K562 (cell line): ENCODE results near the gene GPR153. TPM values are rescaled to one million over a fixed set of nuclear protein-coding genes. Genes with fewer than 3 reads are reported as not detected.

Source experiments
- ARID3B ChIP-seq: fragments of 250-450 bp; sonication (Bioruptor Pico); IDR thresholded peaks from 2 replicates; pipeline ENCODE4 v1.4.0; 2020; ENCODE audit warnings: borderline replicate concordance
- ATF6 ChIP-seq: sonication (generic); formaldehyde crosslinking; IDR thresholded peaks from 2 replicates; pipeline ENCODE4 v1.4.0; 2020; ENCODE audit warnings: mild to moderate bottlenecking, missing genetic modification reagents
- ETV1 ChIP-seq: fragments of 450-650 bp; conservative IDR thresholded peaks from 2 replicates; pipeline ENCODE4 v1.6.1; 2016; ENCODE audit warnings: missing genetic modification characterization, control low read depth, low read depth, missing compliant biosample characterization
- HINFP ChIP-seq: fragments of 450-650 bp; conservative IDR thresholded peaks from 2 replicates; pipeline ENCODE4 v1.6.1; 2016; ENCODE audit warnings: missing genetic modification characterization, low read depth, mild to moderate bottlenecking, control low read depth, missing compliant biosample characterization
- HLTF ChIP-seq: fragments of 450-650 bp; IDR thresholded peaks from 2 replicates; pipeline ENCODE4 v1.6.1; 2016
- NR2C2 ChIP-seq, 2 experiments: fragments of 200-800 bp in 1 of 2; sonication (Bioruptor generic) in 1 of 2; sonication (generic) in 1 of 2; formaldehyde crosslinking in 1 of 2; IDR thresholded peaks; 2 replicates each; pipeline versions ENCODE4 v1.6.1 to v1.8.0; 2016 to 2022; ENCODE audit warnings: mild to moderate bottlenecking in 1 of 2, missing compliant biosample characterization in 1 of 2, missing genetic modification characterization in 1 of 2, missing genetic modification reagents in 1 of 2
- SMARCA4 ChIP-seq: fragments of 450-650 bp; IDR thresholded peaks from 2 replicates; pipeline ENCODE4 v1.6.1; 2016
- TAF15 ChIP-seq: fragments of 200-400 bp; formaldehyde crosslinking; IDR thresholded peaks from 2 replicates; pipeline ENCODE4 v1.6.1; 2017; ENCODE audit warnings: mild to moderate bottlenecking, low read depth, low read length, moderate library complexity
- ZNF263 ChIP-seq: sonication (generic); formaldehyde crosslinking; IDR thresholded peaks from 2 replicates; pipeline ENCODE4 v1.8.0; 2022; ENCODE audit warnings: mild to moderate bottlenecking, missing genetic modification reagents, borderline replicate concordance
- ZNF318 ChIP-seq, 2 experiments: fragments of 450-650 bp; IDR thresholded peaks; 2 replicates each; pipeline ENCODE4 v1.6.1; 2016; ENCODE audit warnings: mild to moderate bottlenecking in 2 of 2, borderline replicate concordance in 1 of 2, low read depth in 1 of 2, moderate library complexity in 1 of 2
- ZNF511 ChIP-seq: sonication (generic); formaldehyde crosslinking; IDR thresholded peaks from 2 replicates; pipeline ENCODE4 v1.8.0; 2022; ENCODE audit warnings: mild to moderate bottlenecking, missing genetic modification reagents
- ZNF75A ChIP-seq: fragments of 450-650 bp; formaldehyde crosslinking; IDR thresholded peaks from 2 replicates; pipeline ENCODE4 v1.4.0; 2020; ENCODE audit warnings: mild to moderate bottlenecking
- ZSCAN29 ChIP-seq: fragments of 450-650 bp; IDR thresholded peaks from 2 replicates; pipeline ENCODE4 v1.6.1; 2017
- polyA plus RNA-seq, 8 experiments: library from polyadenylated mRNA; depleted of rRNA in 4 of 8; stranded (reverse) in 5 of 8; unstranded in 3 of 8; fragments of >200 nt; fragmentation: Nextera tagmentation in 2 of 8; fragmentation: Illumina TruSeq in 1 of 8; extraction: Ambion mirVana in 2 of 8; extraction: Trizol in 1 of 8; gene quantifications; 2 replicates each; pipeline versions ENCODE4 v1.2.1 to v1.2.3, GENCODE V29; 2011 to 2014; ENCODE audit warnings: inconsistent platforms in 1 of 8, missing spikeins in 1 of 8
- total RNA-seq, 7 experiments: library from RNA; depleted of rRNA in 6 of 7; stranded (reverse); fragments of >200 nt in 6 of 7; fragmentation: Illumina TruSeq in 2 of 7; extraction: Trizol in 2 of 7; gene quantifications; 2 replicates each; pipeline versions ENCODE4 v1.2.1 to v1.2.3, GENCODE V29; 2011 to 2021; ENCODE audit warnings: low replicate concordance in 1 of 7

The GPR153 gene
- total and polyA plus RNA-seq, 9 of the 15 experiments (the other 6 are each of a cell fraction or from before 2014, with no cell fraction given), result 0.01 to 1.5 (median 0.51) TPM

GRCh38 chr1:6205849-6206519 is 54.9 kb downstream of the GPR153 start, which contains the start of gene RNF207 (continued):
- TF ChIP-seq NR2C2 (CRISPR knock-in tag; IDR thresholded peaks at IDR 0.05) (no peak), NR2C2 (tag; IDR thresholded peaks at IDR 0.05) (peak; percentile 72), TAF15 (no peak), ETV1 (tag) (peak; percentile 59), ZNF318 (IDR thresholded peaks at IDR 0.05; ENCODE audit: borderline replicate concordance in 1 of 2, low read depth in 1 of 2) (no peak), ARID3B (CRISPR knock-in tag) (no peak), ATF6 (no peak), HINFP (no peak), ZNF75A (CRISPR knock-in tag) (no peak), SMARCA4 (peak; percentile 8; the same call in 1 of the 2 replicates), ZNF511 (CRISPR knock-in tag) (no peak), HLTF (no peak), ZSCAN29 (no peak), ZNF263 (CRISPR knock-in tag) (no peak)
